HG03520 (cell line): ENCODE measurements around the gene CNTRL.
"Not testable (repeated sequence)": the region's sequence is repeated elsewhere in the genome, so short reads cannot be mapped to it uniquely, and the experiment has no call there.

ENCODE experiments used
- ATAC-seq: cut with Tn5 transposase; IDR thresholded peaks from one replicate; pipeline ENCODE4 v1.9.1; 2021; ENCODE audit warnings: mild to moderate bottlenecking, moderate library complexity; ENCODE audit not compliant: unreplicated experiment

Gene CNTRL

GRCh38 chr9:121074370-121075250 is at the start of gene CNTRL:
CNTRL (plus strand) TSS chr9:121074955; CDS start chr9:121088327, 13,372 bp downstream.
- ATAC-seq, result peak; percentile 50

DNA sequence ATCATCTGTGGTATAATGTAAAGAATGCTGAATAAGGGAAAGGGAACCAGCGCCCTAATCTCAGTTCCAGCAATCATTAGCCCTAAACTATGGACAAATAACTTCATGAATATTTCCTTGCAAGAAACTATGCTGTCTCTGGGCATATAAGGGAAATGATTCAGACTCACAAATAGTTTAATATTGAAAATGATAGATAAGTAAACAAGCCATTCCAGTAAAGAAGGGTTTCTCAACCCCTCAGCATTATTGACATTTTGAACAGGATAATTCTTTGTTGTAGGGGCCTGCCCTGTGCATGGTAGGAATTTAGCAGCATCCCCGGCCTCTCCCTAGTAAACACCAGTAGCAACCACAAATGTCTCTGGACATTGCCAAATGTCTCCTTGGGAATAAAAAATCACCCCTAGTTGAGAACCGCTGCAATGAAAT is 48.5 kb upstream of the CNTRL start:
- no peak for ATAC-seq

DNA sequence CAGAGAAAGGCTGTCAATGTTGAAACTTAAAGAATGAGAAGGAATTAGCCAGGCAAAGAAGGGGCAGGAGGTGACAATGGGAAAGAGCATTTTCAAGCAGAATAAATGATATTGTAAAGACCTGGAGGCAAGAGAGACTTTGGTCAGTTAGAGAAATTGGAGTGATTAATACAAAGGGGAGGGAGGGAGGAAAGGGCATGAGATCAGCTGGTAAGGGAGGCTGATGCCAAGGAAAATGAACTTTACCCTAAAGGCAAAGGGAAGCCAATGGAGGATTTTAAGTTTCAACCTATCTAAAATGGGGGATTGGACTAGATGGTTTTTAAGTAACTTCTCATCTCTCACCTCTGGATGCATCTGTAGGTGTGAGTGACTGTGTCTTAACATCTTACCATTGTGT is 48.0 kb upstream of the CNTRL start:
- ATAC-seq, result no peak

DNA sequence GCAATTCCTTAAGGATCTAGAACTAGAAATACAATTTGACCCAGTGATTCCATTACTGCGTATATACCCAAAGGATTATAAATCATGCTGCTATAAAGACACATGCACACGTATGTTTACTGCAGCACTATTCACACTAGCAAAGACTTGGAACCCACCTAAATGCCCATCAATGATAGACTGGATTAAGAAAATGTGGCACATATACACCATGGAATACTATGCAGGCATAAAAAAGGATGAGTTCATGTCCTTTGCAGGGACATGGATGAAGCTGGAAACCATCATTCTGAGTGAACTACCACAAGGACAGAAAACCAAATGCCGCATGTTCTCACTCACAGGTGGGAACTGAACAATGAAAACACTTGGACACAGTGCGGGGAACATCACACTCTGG is 46.5 kb upstream of the CNTRL start:
- not testable (repeated sequence) for ATAC-seq

- ATAC-seq, result no peak
Measured at GRCh38 chr9:121029469-121029868, 45.3 kb upstream of the CNTRL start.

DNA sequence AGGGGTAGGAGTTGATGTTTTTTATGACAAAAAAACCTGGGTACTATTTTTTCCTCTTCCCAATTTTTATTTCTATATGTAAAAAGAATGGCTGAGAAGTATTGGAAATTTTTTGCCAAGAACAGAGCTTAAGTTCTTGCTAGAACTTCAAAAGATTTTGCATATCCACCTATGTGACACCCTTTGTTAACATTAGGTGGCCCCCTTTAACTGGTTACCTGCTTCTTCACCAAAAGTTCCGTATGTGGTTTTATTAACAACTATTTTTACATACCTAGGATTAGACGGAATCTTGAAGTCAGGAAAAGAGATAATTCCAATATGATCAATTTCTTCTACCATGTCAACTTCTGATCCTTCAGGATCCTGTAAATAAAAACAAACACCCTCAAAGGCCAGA is 40.2 kb upstream of the CNTRL start:
- ATAC-seq, result no peak

DNA sequence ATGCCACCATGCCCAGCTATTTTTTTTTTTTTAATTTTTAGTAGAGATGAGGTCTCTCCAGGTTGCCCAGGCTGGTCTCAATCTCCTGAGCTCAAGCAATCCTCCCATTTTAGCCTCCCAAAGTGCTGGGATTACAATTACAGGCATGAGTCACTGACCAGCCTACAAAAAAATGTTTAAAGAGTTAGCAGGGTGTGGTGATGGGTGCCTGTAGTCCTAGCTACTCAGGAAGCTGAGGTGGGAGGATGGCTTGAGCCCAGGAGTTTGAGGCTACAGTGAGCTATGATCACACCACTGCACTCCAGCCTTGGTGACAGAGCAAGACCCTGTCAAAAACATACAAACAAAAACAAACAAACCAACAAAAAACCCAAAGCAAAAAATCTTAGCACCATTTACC is 39.0 kb upstream of the CNTRL start:
- not testable (repeated sequence) for ATAC-seq

DNA sequence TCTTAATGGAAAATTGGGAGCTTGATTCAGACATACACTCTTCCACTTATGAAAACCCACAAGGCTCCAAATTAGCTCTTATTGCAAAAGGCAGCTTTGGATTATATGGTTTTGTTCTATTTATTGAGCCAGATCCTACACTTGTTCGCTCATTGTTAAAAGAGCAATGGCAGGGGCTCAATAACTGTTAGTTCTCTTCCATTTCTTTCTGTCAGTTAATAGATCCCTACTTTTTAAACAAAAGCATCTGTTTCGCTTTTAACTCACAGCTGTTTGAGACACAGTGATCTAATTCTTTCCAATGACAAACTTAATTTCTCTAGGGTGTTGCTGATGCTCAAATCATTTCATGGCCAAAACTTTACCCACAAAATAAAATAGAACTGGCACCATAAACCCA is 36.4 kb upstream of the CNTRL start:
- ATAC-seq, result no peak

DNA sequence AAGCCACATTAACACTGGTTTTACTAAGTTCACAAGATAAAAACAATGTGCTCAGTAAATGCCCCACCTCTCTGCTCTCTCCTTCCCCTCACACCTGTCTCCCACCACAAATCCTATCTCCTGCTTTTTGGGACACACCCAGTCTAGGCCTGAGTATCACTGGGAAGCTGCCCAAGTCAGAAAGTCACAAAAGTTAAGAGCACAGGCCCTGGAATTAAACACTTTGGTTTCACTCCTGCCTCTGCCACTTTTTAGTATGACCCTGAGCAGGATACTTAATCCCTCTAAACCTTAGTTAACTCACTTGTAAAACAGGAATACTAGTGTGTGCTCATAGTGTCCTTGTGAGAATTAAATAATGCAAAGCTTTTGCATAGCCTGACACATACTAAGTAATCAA is 36.0 kb upstream of the CNTRL start:
- ATAC-seq, result no peak

DNA sequence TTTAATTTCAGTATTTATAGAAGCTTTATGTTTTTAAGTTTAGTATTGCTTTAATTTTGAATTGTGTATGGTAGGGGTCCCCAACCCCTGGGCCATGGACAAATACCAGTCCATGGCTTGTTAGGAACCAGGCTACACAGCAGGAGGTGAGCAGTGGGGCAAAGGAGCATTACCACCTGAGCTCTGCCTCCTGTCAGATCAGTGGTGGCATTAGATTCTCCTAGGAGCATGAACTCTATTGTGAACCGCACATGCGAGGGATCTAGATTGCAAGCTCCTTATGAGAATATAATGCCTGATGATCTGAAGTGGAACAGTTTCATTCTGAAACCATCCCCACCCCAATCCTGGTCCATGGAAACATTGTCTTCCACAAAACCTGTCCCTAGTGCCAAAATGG is 26.6 kb upstream of the CNTRL start:
- ATAC-seq, result no peak

- no peak for ATAC-seq
Measured at GRCh38 chr9:121048618-121049017, 26.1 kb upstream of the CNTRL start.

GRCh38 chr9:121050128-121050988 is 24.4 kb upstream of the CNTRL start, which contains the start of gene C5:
C5 (minus strand) TSS chr9:121050275; CDS start chr9:121050246, 29 bp downstream.
- no peak for ATAC-seq

DNA sequence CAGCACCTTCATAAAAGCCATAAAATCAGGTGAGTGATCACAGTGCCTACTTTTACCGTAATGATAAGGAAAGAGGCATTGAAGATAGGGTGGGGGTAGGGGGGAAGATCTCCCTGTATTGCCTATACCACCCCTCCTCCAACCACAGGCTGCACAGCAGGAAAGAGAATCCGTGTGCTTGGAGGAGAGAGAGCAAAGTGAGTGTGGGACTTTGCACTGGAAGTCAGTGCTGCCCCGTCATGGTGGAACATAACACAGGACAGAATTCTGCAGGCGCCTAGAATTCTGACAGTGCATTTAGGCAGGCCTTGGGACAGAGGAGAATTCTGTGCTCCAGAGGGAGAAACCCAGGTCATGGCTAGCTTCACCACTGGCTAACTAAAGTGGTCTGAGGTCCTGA is 21.2 kb upstream of the CNTRL start:
- ATAC-seq, result no peak

DNA sequence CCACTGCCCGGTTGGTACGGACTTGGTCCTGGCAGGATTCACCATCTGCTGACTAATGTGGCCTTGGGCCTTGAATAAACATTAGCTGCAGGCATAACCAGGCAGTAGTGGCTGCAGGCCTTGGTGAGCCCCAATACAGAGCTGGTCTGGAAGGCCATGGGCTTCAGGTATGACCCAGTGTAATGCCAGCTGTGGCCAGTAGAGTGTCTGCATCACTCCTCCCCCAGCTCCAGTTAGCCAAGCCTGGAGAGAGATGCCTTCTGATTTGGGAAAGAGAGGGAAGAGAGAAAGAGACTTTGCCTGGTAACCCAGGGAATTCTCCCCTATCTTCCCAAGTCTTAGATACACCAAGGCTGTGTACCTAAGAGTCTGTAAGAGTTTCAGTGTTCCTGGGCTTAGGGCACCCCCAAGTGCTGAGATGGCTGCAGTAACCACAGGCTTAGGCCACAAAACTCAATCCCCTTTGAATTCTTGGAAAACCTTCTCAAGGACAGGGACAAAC is 19.1 kb upstream of the CNTRL start:
- ATAC-seq, result no peak

DNA sequence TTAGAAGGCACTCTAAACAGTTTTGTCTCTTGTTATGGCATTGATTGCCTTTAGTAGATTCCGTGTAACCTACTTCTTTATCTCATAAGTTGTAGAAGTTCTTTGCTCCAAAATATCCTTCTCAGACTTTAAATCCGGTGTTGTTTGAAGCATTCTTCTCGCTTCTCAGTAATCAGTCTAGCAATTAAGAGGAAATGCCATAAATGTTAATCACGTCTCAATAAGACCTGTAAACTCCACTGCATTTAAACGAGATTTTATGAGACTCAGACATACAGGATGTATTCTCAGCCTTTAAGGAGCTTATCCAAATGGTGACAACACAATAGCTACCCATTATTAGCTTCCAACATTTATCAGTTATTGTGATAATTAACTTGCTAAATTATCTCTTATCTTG is 16.9 kb upstream of the CNTRL start:
- ATAC-seq, result no peak

- ATAC-seq, result no peak
Measured at GRCh38 chr9:121059513-121059912, 15.2 kb upstream of the CNTRL start.

GRCh38 chr9:121059998-121060636 is 14.6 kb upstream of the CNTRL start:
- no peak for ATAC-seq

- no peak for ATAC-seq
Measured at GRCh38 chr9:121066850-121067249, 7.9 kb upstream of the CNTRL start.

DNA sequence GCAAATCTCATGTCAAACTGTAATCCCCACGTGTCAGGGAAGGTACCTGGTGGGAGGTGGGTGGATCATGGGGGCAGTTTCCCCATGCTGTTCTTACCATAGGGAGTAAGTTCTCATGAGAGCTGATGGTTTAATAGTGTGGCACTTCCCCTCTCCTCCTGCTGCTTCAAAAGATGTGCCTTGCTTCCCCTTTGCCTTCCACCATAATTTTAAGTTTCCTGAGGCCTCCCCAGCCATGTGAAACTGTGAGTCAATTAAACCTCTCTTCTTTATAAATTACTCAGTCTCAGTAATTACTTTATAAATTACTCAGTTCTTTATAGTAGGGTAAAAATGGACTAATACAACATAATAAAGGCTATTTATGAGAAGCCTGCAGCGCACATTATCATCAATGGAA is 7.1 kb upstream of the CNTRL start:
- no peak for ATAC-seq

- ATAC-seq, result no peak
Measured at GRCh38 chr9:121069396-121069795, 5.4 kb upstream of the CNTRL start.

GRCh38 chr9:121071370-121071755 is 3.4 kb upstream of the CNTRL start:
- no peak for ATAC-seq
